ENCODE results near the gene KRTAP12-3. TPM values are rescaled to one million over a fixed set of nuclear protein-coding genes. Genes with fewer than 3 reads are reported as not detected.

KRTAP12-3 gene
- total RNA-seq, 1 donor from 2014 or later, result not detected

- no peak overlapping the region for H2AFZ ChIP-seq (ENCODE audit: low read depth, low read length)
- H3K27ac Mint-ChIP-seq (ENCODE audit: unreplicated experiment), result no peak overlapping the region
- H3K27me3 ChIP-seq (ENCODE audit: insufficient read depth, low read length), result no peaks in the 10 kb centered on the region
- no peaks in the 10 kb centered on the region for H4K20me1 ChIP-seq (ENCODE audit: insufficient read depth, low read length)
- peaks cover 31% of the 10 kb centered on the region for H3K27me3 Mint-ChIP-seq (ENCODE audit: low read depth, unreplicated experiment)
- H3K4me1 Mint-ChIP-seq (ENCODE audit: low read depth, unreplicated experiment), result no peaks in the 10 kb centered on the region
- no peak overlapping the region for H3K4me3 Mint-ChIP-seq (ENCODE audit: unreplicated experiment)
- no peaks in the 10 kb centered on the region for H3K79me2 ChIP-seq (ENCODE audit: insufficient read depth, low read length)
- no peak overlapping the region for H3K27ac ChIP-seq (ENCODE audit: low read depth, low read length)
- H3K9ac ChIP-seq (ENCODE audit: low read length), result no peak overlapping the region
- no peaks in the 10 kb centered on the region for H3K36me3 Mint-ChIP-seq (ENCODE audit: low read depth, unreplicated experiment)
- H3K36me3 ChIP-seq (ENCODE audit: insufficient read depth, low read length), result no peaks in the 10 kb centered on the region
- no peak overlapping the region for H3K4me3 ChIP-seq (ENCODE audit: insufficient read depth, low read depth, low read length)
- peaks cover 25% of the 10 kb centered on the region for H3K9me3 Mint-ChIP-seq (ENCODE audit: unreplicated experiment)
- no peaks in the 10 kb centered on the region for H3K4me1 ChIP-seq (ENCODE audit: insufficient read depth, low read length)
- DNase-seq (ENCODE audit: low read depth), result no peak
- H3K4me2 ChIP-seq (ENCODE audit: low read length), result no peak overlapping the region
- FAIRE-seq, result no peak
- TF ChIP-seq EZH2 (IDR thresholded peaks at IDR 0.05; ENCODE audit: insufficient read depth, low read length), result no peak
- no peak for TF ChIP-seq CTCF (IDR thresholded peaks at IDR 0.05; ENCODE audit: insufficient read depth, low read depth, low read length)
- H3K9me3 ChIP-seq (ENCODE audit: insufficient read depth, low read depth, low read length), result peaks cover 6% of the 10 kb centered on the region
Observed at GRCh38 chr21:44648557-44649311, 9.0 kb upstream of the KRTAP12-3 start.

GRCh38 chr21:44649521-44650100 lies 8.1 kb upstream of the KRTAP12-3 start:
- H3K27ac ChIP-seq (ENCODE audit: low read depth, low read length), result no peak overlapping the region
- H3K36me3 ChIP-seq (ENCODE audit: insufficient read depth, low read length), result no peaks in the 10 kb centered on the region
- no peaks in the 10 kb centered on the region for H3K36me3 Mint-ChIP-seq (ENCODE audit: low read depth, unreplicated experiment)
- H2AFZ ChIP-seq (ENCODE audit: low read depth, low read length), result no peak overlapping the region
- peaks cover 6% of the 10 kb centered on the region for H3K9me3 ChIP-seq (ENCODE audit: insufficient read depth, low read depth, low read length)
- no peak overlapping the region for H3K9ac ChIP-seq (ENCODE audit: low read length)
- FAIRE-seq (no peak), DNase-seq (ENCODE audit: low read depth) (no peak)
- H3K4me3 Mint-ChIP-seq (ENCODE audit: unreplicated experiment), result no peak overlapping the region
- H3K4me1 ChIP-seq (ENCODE audit: insufficient read depth, low read length), result no peaks in the 10 kb centered on the region
- TF ChIP-seq EZH2 (IDR thresholded peaks at IDR 0.05; ENCODE audit: insufficient read depth, low read length), result no peak
- no peak for TF ChIP-seq CTCF (IDR thresholded peaks at IDR 0.05; ENCODE audit: insufficient read depth, low read depth, low read length)
- H3K27me3 Mint-ChIP-seq (ENCODE audit: low read depth, unreplicated experiment), result peaks cover 32% of the 10 kb centered on the region
- no peaks in the 10 kb centered on the region for H4K20me1 ChIP-seq (ENCODE audit: insufficient read depth, low read length)
- H3K9me3 Mint-ChIP-seq (ENCODE audit: unreplicated experiment), result peaks cover 16% of the 10 kb centered on the region
- H3K79me2 ChIP-seq (ENCODE audit: insufficient read depth, low read length), result no peaks in the 10 kb centered on the region
- no peak overlapping the region for H3K27ac Mint-ChIP-seq (ENCODE audit: unreplicated experiment)
- H3K4me2 ChIP-seq (ENCODE audit: low read length), result no peak overlapping the region
- H3K4me3 ChIP-seq (ENCODE audit: insufficient read depth, low read depth, low read length), result no peak overlapping the region
- H3K4me1 Mint-ChIP-seq (ENCODE audit: low read depth, unreplicated experiment), result no peaks in the 10 kb centered on the region
- H3K27me3 ChIP-seq (ENCODE audit: insufficient read depth, low read length), result no peaks in the 10 kb centered on the region

Measured in astrocyte (in vitro differentiated cells and primary cell).